GM23248 (cell line): Measurements from ENCODE around the gene AFDN.

Experiments
- EZH2 ChIP-seq: fragments of 200-600 bp; sonication (generic); IDR thresholded peaks from 2 replicates; pipeline ENCODE4 v1.6.1; 2018; ENCODE audit warnings: antibody characterized with exemption, mild to moderate bottlenecking; ENCODE audit not compliant: insufficient read depth, poor library complexity, severe bottlenecking
- EZH2phosphoT487 ChIP-seq: fragments of 200-600 bp; sonication (generic); IDR thresholded peaks from 2 replicates; pipeline ENCODE4 v1.6.1; 2018; ENCODE audit warnings: antibody characterized with exemption, moderate library complexity, mild to moderate bottlenecking, low read depth; ENCODE audit not compliant: insufficient read depth

DNA sequence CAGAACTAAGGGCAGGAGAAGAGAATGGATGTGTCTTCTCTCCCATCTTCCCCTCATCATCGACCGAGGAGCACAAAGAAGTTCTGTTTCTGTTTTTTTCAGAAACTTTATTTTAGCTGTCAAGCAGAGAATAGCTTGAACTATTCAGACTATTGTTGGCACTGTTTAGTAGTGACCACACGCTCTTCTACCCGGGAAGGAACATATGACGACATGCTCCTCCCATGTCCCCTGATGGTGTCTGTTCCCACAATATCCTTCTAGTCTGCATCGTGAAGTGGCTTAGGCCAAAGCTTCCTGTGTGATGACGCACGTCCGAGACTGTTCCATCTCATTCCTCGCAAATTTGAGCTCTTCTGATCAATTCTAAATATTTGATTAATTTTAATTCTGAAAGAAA lies 143.5 kb downstream of the AFDN start:
- TF ChIP-seq EZH2 = no peak
- TF ChIP-seq EZH2phosphoT487 = no peak
